Stimulated activated naive CD8-positive, alpha-beta T cell treated with anti-CD3 and anti-CD28 coated beads, Interleukin-15, Interleukin-2, amounts not matched to agents 100 U/mL and 50 U/mL, for 24 hours (primary cell): ENCODE measurements around the gene CPNE2.
"Not testable (repeated sequence)": the region's sequence is repeated elsewhere in the genome, so short reads cannot be mapped to it uniquely, and the experiment has no call there.

ENCODE experiments used
- ATAC-seq: fragments of 150-1000 bp; cut with Tn5 transposase; one replicate; pipeline ENCODE4 v1.10.0; 2021
- DNase-seq: peaks from one replicate; pipeline ENCODE4 v3.0.0; 2021

Gene CPNE2

DNA sequence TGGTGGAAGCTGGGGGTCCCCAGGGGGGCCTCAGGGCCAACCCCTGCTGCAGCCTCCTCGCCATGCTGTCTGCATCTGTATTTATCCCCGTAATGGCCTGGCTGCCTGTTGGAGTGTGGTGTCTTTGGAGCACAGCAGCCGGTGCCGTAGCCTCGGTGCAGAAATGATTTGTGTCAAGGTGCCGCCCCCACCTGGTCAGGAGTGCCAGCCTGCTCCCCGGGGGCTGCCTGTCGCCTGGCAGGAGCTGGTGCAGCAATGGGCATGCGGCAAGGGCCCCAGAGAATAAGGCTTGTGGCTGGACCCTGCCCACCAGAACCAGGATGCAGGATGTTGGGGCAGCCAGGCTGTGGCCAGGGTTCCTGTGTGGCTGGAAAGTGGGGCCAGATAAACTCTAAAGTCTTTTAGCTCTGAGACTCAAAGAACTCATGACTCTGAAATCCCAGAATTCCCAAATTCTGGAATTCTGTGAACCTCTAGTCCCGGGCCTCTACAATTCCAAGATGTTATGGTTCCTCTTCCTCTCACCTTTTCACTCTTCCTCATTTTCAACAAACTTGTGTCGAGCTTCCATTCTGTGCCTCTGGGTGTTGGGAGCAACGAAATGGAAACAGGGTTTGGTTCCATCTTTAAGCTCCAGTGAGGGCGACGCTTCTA lies 5.9 kb downstream of the CPNE2 start:
- no peak for DNase-seq
- ATAC-seq, result no peak

DNA sequence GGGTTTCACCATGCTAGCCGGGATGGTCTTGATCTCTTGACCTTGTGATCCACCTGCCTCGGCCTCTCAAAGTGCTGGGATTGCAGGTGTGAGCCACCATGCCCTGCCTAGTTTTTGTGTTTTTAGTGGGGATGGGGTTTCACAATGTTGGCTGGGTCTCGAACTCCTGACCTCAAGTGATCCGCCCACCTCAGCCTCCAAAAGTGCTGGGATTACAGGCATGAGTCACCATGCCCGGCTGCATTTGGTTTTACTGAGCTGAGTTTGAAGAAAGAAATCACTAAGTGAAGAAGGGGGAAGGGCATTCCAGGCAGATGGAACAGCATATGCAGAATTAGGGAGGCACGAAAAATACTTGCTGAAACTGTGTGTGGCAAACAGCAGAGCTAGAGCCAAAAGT lies 7.6 kb downstream of the CPNE2 start:
- ATAC-seq, DNase-seq: not testable (repeated sequence)

DNA sequence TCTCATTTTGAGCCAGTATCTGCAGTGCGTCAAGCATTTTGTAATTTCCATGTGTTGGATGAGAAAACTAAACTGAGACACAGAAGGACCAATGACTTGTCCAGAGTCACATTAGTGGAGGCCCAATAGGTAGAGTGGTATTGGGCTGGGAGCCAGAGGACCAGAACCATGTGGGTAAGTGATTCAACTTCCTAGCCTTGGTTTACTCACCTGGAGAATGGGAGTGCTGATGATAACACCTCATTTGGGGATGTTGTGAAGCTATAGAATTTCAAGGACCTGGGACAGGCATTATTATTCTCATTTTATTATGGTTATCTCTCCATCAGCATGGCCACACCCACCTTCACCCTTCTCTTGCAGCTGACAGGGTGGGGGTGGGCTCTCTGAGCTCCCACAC lies 8.1 kb downstream of the CPNE2 start:
- ATAC-seq (no peak), DNase-seq (no peak)

DNA sequence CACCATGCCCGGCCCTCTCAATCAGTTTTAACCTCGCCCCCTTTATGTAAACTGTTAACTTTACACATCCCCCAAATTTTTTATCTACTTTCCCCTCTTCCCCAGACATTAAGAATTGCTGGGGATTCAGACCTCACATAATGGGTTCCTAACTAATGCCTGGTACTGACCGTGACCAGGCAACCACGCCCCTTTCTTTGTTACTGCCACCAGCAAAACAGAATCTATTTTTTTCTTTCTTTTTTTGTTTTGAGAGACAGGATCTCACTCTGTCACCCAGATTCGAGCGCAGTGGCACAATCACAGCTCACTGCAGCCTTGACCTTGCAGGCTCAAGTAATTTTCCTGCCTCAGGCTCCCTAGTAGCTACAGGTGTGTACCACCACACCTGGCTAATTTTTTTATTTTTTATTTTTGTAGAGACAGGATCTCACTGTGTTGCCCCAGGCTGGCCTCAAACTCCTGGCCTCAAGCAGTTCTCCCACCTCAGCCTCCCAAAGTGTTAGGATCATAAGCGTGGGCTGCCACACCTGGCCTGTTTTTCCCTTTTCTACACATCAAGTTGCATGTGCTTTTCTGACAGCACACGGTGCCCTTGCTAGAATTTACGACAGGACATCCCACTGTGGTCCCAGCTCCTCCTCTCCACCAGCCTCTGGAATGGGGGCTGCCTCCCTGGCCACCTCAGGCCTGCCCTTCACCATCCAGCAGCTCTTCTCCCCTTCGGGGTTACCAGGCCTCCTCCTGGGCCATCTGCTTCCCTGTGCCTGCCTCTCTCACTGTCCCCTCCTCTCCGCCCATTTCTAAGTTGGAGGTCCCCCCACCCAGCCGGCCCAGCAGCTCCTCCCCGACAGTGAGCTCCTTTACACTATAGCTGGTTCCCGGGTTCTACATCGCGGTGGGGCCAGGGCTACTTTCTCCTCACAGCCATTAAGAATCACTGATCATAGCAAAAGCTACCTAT lies 10.8 kb downstream of the CPNE2 start:
- no peak for ATAC-seq
- DNase-seq, result no peak

DNA sequence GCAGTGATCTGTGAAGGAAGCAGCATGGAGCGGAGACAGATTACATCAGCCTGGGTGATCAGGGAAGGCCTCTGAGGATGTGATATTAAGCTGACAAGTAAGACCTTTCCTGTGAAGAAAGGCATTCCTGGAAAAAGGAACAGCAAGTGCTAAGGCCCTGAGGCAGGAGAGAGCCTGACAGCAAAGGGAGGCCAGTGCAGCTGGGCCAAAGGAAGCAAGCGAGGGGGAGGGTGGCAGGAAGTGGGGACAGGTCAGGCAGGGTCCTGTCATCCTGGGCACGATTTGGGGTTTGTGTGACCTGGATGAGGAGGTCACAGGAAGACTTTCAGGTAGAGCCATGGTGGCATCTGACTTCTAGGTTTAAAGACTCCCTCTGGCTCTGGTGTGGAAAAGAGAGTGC lies 12.3 kb downstream of the CPNE2 start:
- DNase-seq (no peak), ATAC-seq (no peak)

DNA sequence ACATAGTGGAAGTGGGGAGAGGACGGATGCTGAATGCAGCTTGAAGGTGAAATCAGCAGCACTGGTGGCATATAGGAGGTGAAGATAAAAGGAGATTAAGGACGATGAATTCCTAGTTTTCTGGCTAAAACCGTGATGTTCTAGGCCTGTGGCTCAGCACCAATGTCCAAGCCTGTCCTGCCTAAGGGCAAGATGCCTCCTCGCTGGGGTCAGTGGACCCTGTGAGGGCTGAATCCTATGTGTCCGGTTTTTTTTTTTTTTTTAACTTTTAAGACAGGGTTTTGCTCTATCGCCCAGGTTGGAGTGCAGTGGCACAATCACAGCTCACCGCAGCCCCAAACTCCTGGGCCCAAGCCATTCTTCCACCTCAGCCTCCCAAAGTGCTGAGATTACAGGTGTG lies 12.8 kb downstream of the CPNE2 start:
- DNase-seq (no peak), ATAC-seq (no peak)

DNA sequence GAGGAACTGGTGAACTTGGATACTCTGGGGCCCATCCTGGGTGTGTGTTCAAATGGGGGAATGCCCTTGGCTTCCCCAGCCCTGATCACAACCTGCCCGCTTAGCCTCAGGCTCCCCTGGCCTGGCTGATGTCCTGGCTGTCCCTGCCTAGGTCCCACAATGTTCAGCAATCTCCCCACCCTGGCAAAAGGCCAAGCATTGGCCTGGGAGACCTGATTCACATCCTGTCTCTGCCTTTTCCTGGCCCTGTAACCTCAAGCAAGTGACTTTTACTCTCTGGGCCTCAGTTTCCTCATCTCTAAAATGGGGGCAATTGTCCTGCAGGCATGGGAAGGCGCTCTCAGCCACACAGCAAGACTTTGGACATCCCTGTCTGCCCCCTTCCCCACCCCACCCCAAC lies 14.4 kb downstream of the CPNE2 start:
- DNase-seq (no peak), ATAC-seq (no peak)

DNA sequence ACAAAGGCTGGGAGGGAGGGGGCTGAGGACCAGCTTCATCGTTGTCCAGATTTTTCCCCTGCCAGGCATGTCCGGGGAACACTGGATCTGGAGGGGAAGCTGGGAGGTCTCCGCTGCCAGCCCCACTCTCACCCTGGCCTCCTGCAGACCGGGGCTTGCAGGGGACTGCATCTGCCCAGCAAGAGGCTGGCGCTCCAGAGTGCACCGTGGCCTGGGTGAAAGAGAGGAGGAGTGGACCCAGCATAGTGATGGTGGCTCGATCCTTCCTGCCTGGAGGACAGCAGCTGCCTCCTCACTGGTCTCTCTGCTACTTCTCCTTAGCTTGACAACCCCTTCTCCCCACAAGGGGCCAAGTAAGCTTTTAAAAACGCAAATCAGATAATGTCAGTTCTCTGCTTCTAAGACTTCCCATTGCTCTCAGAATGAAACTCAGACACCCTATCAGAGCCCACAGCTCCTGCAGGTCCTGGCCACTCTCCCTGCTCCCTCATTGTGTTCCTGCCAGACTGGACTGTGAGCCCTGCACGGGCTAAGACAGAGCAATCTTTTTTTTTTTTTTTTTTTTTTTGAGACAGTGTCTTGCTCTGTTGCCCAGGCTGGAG lies 15.0 kb downstream of the CPNE2 start:
- ATAC-seq (no peak), DNase-seq (no peak)

DNA sequence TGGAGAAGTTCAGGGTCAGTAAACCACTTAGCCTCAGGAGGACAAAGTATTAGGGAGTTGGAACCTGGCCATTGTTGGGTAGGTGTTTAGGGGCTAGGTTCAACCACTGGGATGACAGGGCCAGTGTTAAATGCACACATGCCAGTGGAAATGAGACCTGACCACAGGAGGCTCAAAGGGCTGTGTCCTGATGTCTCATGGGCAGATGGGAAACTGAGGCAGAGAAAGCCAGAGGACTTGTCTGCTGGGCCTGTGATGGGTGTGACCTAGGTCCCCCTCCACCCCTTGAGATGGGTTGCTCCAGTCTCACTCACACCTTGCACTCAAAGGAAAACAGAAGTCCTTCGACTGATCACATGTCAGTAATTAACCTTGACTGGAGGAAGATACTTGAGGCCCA lies 16.0 kb downstream of the CPNE2 start:
- ATAC-seq, result no peak
- DNase-seq, result no peak

DNA sequence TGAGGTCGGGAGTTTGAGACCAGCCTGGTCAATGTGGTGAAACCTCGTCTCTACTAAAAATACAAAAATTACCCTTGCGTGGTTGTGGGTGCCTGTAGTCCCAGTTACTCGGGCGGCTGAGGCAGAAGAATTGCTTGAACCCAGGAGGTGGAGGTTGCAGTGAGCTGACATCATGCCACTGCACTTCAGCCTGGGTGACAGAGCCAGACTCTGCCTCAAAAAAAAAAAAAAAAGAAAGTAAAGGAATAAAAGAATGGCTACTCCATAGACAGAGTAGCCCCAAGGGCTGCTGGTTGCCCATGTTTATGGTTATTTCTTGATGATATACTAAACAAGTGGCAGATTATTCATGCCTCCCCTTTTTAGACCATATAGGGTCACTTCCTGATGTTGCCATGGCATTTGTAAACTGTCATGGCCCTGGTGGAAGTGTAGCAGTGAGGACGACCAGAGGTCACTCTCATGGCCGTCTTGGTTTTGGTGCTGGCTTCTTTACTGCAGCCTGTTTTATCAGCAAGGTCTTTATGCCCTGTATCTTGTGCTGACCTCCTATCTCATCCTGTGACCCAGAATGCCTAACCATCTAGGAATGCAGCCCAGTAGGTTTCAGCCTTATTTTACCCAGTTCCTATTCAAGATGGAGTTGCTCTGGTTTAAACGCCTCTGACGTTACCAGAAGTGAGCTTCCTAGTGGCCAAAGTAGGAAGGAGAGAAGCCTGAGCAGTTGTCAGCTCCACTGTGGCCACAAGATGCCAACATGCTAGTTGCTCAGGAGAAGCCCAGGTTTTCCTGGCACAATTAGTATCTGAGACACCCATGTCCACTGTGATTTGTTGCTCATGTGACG lies 17.1 kb downstream of the CPNE2 start:
- not testable (repeated sequence) for DNase-seq, ATAC-seq

DNA sequence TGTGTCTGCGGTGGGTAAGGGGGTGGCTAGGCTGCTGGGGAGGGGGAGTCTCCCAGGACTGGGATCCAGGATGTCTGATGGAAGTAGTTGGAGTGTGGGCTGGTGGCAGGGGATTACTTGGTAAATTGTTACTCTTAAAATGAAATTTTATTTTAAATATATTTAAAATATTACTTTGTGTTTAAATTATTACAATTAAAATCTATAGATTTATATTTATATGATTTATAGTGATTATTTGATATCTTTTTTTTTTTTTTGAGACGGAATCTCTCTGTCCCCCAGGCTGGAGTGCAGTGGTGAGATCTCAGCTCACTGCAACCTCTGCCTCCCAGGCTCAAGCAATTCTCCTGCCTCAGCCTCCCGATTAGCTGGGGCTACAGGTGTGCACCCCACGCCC lies 18.6 kb downstream of the CPNE2 start:
- ATAC-seq (no peak), DNase-seq (no peak)

DNA sequence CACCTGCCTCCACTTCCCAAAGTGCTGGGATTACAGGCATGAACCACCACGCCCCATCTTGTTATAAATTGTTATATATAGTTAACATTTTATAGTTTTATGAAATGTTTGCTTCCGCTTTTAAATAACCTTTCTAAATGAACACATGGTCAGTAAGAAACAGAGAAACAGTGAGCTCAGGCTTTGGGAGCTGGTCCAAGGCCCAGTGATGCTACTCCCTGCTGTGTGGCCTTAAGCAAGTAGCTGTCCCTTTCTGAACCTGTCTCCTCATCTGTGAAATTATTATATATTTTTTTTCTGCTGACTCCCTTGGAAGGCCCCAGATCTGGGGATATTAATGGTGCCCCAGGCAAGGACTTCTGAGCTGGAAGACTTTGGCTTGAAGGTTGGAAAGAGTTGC lies 19.0 kb downstream of the CPNE2 start:
- no peak for DNase-seq
- no peak for ATAC-seq

DNA sequence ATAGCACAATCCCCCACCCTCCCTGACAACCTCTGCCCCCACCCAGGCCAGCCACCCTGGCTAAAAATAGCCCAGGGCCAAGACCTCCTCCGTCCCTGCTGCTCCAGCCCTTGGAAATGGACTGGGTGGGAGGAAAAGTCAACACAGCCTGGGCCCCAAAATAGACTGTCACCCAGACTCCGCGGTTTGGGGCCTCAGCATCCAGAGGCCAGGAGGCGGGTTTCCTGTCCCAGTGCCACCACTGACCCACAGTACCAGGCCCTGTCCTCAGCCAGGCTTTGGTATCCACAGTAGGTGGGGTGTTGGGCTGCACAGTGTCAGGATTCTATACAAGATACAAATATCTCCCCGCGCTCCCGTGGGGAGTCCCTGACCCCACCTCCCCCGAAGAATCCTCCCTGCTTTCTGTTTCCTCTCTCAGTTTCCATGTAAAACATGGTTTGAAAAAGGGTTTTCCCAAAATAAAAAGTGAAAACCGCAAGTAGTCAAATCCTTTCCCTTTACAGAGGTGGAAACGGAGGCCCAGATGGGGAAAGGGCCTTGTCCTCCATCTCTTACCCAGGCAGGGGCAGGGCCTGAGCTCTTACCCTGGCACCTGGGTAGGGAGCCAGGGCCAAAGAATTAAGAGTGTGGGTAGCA lies 20.1 kb downstream of the CPNE2 start:
- DNase-seq (no peak), ATAC-seq (peak; percentile 26)

DNA sequence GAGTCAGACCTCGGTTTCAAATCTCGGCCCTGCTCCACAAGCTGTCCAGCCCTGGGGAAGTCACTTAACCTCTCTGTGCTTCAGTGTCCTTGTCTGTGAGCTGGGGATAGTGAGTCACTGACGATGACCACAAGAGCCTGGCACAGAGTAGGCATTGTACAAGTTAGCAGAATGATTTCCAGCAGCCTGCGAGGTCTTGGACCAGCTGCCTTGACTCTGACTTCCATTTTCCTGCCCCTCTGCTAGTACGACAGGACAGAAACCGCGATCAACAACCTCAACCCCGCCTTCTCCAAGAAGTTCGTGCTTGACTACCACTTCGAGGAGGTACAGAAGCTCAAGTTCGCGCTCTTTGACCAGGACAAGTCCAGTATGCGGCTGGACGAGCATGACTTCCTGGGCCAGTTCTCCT lies 20.7 kb downstream of the CPNE2 start:
- DNase-seq (no peak), ATAC-seq (peak; percentile 57)

DNA sequence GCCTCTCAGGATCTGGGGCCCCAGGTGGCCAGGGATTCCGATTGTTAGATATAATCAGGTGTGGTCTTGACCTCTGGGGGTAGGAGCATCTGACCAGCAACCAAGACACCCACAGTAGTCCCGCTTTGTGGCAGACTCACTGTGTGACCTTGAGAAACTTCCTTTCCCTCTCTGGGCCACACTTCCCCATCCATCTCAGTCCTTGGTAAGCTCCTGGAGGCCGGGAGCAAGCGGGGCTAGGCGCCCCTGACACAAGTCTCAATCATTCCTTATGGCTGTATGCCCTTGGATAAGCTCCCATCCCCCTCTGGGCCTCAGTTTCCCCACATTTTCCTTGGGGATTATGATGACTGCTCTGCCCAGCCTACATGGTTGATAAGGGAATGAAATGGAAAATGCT lies 21.3 kb downstream of the CPNE2 start:
- DNase-seq (no peak), ATAC-seq (no peak)

DNA sequence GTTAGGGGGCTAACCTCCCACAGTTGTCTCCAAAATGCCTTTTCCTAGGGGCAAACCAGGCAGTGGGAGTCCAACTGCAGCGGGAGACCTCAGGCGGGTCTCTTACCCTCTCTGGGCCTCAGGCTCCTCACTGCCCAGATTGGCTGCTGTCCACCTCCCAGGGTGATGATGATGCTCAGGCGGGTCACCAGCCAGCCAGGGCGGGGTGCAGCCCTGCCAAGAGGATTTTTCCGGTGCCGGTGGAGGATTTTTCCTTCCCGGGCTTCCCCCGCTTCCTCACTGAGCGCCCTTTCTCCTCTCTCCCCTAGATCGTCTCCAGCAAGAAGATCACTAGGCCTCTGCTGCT lies 22.8 kb downstream of the CPNE2 start:
- DNase-seq, result no peak
- ATAC-seq, result no peak

DNA sequence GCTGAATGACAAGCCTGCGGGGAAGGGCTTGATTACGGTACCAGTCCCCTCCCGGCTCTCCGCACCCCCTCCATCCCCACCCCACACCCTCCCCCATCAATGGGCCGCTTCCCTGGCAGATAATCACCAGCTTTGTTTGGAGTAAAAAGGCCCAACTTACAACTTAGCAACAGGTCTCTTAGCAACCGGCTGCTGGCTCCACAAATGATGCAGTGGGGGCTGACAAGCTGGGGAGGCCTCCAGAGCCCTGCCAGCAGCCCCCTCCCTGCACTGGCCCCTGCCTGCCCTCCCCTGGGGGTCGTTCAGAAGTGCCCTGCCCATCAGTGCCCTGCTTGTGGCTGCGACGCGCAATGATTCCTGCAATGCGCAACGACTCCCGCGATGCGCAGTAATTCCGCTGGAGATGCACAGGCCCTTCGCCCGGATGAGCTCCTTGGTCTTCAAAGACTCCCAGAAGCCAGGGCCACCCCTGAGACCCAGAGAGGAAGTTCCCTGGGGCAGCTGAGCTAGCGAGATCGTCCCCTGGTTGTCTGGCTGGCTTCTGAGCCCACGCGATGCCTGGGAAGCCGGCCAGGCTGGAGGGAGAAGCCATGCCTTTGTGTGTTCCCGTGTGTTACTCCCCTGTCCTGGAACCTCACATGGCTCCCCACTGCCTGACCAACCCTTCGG lies 23.3 kb downstream of the CPNE2 start:
- ATAC-seq, result no peak
- no peak for DNase-seq

DNA sequence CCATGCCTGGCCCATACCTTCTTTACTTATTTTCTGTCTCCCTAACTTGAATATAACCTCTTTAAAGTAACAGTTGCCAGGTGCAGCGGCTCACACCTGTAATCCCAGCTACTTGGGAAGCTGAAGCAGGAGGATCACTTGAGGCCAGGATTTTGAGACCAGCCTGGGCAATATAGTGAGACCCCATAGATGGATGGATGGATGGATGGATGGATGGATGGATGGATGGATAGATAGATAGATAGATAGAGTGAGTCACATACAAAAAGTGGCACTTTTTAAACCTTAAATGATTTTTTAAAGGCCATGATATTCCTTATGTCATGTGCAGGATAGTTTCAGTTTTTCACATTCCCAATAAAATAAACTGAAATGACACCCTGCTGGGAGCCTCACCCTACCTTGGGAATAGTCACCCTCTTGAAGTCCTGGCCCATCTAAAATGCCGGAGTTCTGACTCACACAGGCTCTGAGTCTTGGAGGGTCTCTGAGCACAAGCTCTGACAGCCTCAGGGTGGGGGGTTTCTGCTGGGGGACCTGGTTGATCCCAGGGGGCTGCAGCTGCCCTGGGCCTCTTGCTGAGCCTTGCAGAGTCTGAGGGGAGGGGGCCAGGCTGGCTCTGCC lies 26.2 kb downstream of the CPNE2 start:
- DNase-seq (no peak), ATAC-seq (no peak)

DNA sequence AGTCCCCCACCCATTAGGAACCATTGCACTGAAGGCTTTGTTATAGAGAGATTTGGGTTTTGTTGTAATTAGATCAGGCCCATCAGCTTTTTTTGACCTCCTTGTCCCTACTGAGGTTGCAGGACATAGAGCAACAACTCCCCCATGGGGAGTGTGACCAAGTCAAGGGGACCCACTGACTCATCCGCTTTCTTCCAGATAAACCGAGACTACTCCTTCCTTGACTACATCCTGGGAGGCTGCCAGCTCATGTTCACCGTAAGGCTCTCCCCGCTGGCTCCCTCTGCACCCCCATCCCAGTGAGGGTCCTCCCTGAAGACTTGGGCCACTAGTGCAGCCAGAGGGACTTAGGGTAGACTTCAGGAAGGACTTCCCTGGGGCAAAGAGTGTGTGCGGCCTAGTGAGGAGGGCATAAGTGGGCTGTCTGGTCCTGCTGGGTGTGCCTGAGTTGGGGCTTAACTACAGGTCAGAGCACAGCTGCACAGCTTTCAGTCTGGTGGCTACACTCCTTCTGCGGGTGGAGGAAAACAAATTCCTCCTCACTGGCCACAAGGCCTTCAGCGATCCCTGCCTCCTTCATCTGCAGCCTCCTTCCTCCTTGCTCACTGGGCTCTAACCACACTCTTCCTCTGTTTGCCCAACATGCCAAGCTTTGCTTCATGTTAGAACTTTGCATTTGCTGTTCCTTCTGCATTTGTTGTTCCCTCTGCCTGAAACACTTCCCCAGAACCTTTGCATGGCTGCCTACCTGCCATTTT lies 31.0 kb downstream of the CPNE2 start:
- no peak for ATAC-seq
- DNase-seq, result no peak
